K562 (cell line): ENCODE results near the gene AMN1. TPM values are rescaled to one million over a fixed set of nuclear protein-coding genes. Genes with fewer than 3 reads are reported as not detected.

ENCODE experiments used
- ID3 ChIP-seq, 2 experiments: fragments of 250-450 bp in 1 of 2; fragments of 450-650 bp in 1 of 2; sonication (Bioruptor Pico) in 1 of 2; IDR thresholded peaks; 2 replicates each; pipeline versions ENCODE4 v1.6.1 to v1.8.0; 2016 to 2021; ENCODE audit warnings: mild to moderate bottlenecking in 2 of 2, moderate library complexity in 2 of 2, missing compliant biosample characterization in 1 of 2, missing genetic modification characterization in 1 of 2
- NRF1 ChIP-seq, 2 experiments: fragments of 450-650 bp; IDR thresholded peaks in 1 of 2; conservative IDR thresholded peaks in 1 of 2; 2 replicates each; pipeline ENCODE4 v1.6.1; 2014; ENCODE audit warnings: mild to moderate bottlenecking in 2 of 2
- SNRNP70 ChIP-seq: fragments of 200-400 bp; formaldehyde crosslinking; optimal IDR thresholded peaks from 2 replicates; pipeline ENCODE3; 2017; ENCODE audit warnings: low read depth, low read length
- WHSC1 ChIP-seq: IDR thresholded peaks from one replicate; pipeline ENCODE4 v1.6.1; 2012; ENCODE audit warnings: low read length, control low read depth, inconsistent platforms
- ZBED1 ChIP-seq: IDR thresholded peaks from 2 replicates; pipeline ENCODE4 v1.6.1; 2014
- ZBTB33 ChIP-seq: sonication (generic); formaldehyde crosslinking; IDR thresholded peaks from 2 replicates; pipeline ENCODE4 v1.8.1; 2023; ENCODE audit warnings: mild to moderate bottlenecking, missing genetic modification reagents
- ZNF124 ChIP-seq: sonication (generic); formaldehyde crosslinking; IDR thresholded peaks from 2 replicates; pipeline ENCODE4 v1.8.1; 2022; ENCODE audit warnings: missing genetic modification reagents
- ZNF212 ChIP-seq: fragments of 450-650 bp; formaldehyde crosslinking; IDR thresholded peaks from 2 replicates; pipeline ENCODE4 v1.4.0; 2020; ENCODE audit warnings: mild to moderate bottlenecking
- ZNF280A ChIP-seq: fragments of 450-650 bp; IDR thresholded peaks from 2 replicates; pipeline ENCODE4 v1.6.1; 2018; ENCODE audit warnings: mild to moderate bottlenecking, low read depth; ENCODE audit not compliant: partially characterized antibody
- ZNF512 ChIP-seq: IDR thresholded peaks from 2 replicates; pipeline ENCODE4 v1.6.1; 2016; ENCODE audit warnings: missing genetic modification characterization, missing compliant biosample characterization
- polyA plus RNA-seq, 8 experiments: library from polyadenylated mRNA; depleted of rRNA in 4 of 8; stranded (reverse) in 5 of 8; unstranded in 3 of 8; fragments of >200 nt; fragmentation: Nextera tagmentation in 2 of 8; fragmentation: Illumina TruSeq in 1 of 8; extraction: Ambion mirVana in 2 of 8; extraction: Trizol in 1 of 8; gene quantifications; 2 replicates each; pipeline versions ENCODE4 v1.2.1 to v1.2.3, GENCODE V29; 2011 to 2014; ENCODE audit warnings: inconsistent platforms in 1 of 8, missing spikeins in 1 of 8
- total RNA-seq, 7 experiments: library from RNA; depleted of rRNA in 6 of 7; stranded (reverse); fragments of >200 nt in 6 of 7; fragmentation: Illumina TruSeq in 2 of 7; extraction: Trizol in 2 of 7; gene quantifications; 2 replicates each; pipeline versions ENCODE4 v1.2.1 to v1.2.3, GENCODE V29; 2011 to 2021; ENCODE audit warnings: low replicate concordance in 1 of 7

The AMN1 gene
- total and polyA plus RNA-seq, 9 of the 15 experiments (the other 6 are each of a cell fraction or from before 2014, with no cell fraction given) = 5.2 to 27.6 (median 13.0) TPM

- TF ChIP-seq ID3 (CRISPR knock-in tag; IDR thresholded peaks at IDR 0.05) (no peak), ID3 (tag; IDR thresholded peaks at IDR 0.05) (no peak), SNRNP70 (no peak), ZNF280A (peak; percentile 56), WHSC1 (no peak), ZNF212 (CRISPR knock-in tag) (no peak), ZNF512 (tag) (no peak), ZNF124 (CRISPR knock-in tag) (no peak), ZBTB33 (CRISPR knock-in tag) (peak; percentile 68; the same call in 1 of the 2 replicates), ZBED1 (no peak), NRF1 (conservative IDR thresholded peaks at IDR 0.05 in 1 of 2, IDR thresholded peaks at IDR 0.05 in 1 of 2) (no peak)
Observed at GRCh38 chr12:31682136-31682962, 46.5 kb downstream of the AMN1 start (continued).
